PC-9 (cell line): Measurements from ENCODE around the gene ZNF648.

Source experiments
- EZH2 ChIP-seq: fragments of 200-600 bp; sonication (generic); IDR thresholded peaks from 2 replicates; pipeline ENCODE4 v1.8.0; 2017; ENCODE audit warnings: antibody characterized with exemption, low read depth
- TF ChIP-seq, protein P1 (sequence below): fragments of 200-600 bp; sonication (generic); conservative IDR thresholded peaks from 2 replicates; pipeline ENCODE4 v1.6.1; 2017; ENCODE audit warnings: mixed run types, antibody characterized with exemption, mild to moderate bottlenecking, moderate library complexity

DNA sequence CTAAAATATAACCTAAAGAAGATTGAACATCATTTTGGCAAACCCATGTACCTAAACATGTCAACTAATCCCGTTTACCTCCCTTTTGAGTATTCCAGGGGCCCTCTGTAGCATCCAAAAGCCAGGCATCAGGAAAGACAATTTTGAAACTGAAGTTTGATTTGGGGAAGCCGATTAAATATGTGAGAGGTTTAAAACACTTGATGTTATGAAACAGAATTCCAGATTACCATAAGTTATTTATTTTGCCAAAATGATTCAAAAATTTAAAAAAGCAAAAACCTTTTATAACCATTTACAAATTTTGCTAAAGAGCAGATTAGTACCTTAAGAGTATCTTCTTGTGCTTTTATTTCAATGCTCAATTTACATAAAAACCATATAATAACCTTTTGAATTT is 23.3 kb downstream of the ZNF648 start:
- TF ChIP-seq, protein P1, sequence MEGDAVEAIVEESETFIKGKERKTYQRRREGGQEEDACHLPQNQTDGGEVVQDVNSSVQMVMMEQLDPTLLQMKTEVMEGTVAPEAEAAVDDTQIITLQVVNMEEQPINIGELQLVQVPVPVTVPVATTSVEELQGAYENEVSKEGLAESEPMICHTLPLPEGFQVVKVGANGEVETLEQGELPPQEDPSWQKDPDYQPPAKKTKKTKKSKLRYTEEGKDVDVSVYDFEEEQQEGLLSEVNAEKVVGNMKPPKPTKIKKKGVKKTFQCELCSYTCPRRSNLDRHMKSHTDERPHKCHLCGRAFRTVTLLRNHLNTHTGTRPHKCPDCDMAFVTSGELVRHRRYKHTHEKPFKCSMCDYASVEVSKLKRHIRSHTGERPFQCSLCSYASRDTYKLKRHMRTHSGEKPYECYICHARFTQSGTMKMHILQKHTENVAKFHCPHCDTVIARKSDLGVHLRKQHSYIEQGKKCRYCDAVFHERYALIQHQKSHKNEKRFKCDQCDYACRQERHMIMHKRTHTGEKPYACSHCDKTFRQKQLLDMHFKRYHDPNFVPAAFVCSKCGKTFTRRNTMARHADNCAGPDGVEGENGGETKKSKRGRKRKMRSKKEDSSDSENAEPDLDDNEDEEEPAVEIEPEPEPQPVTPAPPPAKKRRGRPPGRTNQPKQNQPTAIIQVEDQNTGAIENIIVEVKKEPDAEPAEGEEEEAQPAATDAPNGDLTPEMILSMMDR, result no peak
- no peak for TF ChIP-seq EZH2
